HepG2 (cell line): Measurements from ENCODE around the gene BTRC. TPM values are rescaled to one million over a fixed set of nuclear protein-coding genes. Genes with fewer than 3 reads are reported as not detected.

Source experiments
- ARID5B ChIP-seq: IDR thresholded peaks from 2 replicates; pipeline ENCODE4 v1.4.0; 2020; ENCODE audit warnings: mild to moderate bottlenecking, missing genetic modification reagents
- ATF3 ChIP-seq: sonication (generic); formaldehyde crosslinking; IDR thresholded peaks from 2 replicates; pipeline ENCODE4 v1.4.0; 2020; ENCODE audit warnings: missing genetic modification reagents
- ATF4 ChIP-seq, 2 experiments: fragments of 450-650 bp in 1 of 2; sonication (generic) in 1 of 2; formaldehyde crosslinking; IDR thresholded peaks; 2 replicates each; pipeline versions ENCODE4 v1.5.0 to v1.8.0; 2020 to 2022; ENCODE audit warnings: mild to moderate bottlenecking in 1 of 2, missing genetic modification reagents in 1 of 2
- ATF5 ChIP-seq: sonication (generic); formaldehyde crosslinking; IDR thresholded peaks from 2 replicates; pipeline ENCODE4 v1.4.0; 2020; ENCODE audit warnings: mild to moderate bottlenecking, low read depth, missing genetic modification reagents
- CEBPB ChIP-seq: IDR thresholded peaks from 2 replicates; pipeline ENCODE4 v1.6.1; 2011; ENCODE audit warnings: low read depth, low read length, improper control_type of control experiment, borderline replicate concordance
- DPF2 ChIP-seq: sonication (generic); formaldehyde crosslinking; IDR thresholded peaks from 2 replicates; pipeline ENCODE4 v1.4.0; 2020; ENCODE audit warnings: mild to moderate bottlenecking, low read depth, missing genetic modification reagents, borderline replicate concordance
- EED ChIP-seq: sonication (generic); formaldehyde crosslinking; IDR thresholded peaks from 2 replicates; pipeline ENCODE4 v1.5.0; 2020; ENCODE audit warnings: mild to moderate bottlenecking, missing genetic modification reagents
- EP300 ChIP-seq, 3 experiments: sonication (generic) in 1 of 3; formaldehyde crosslinking in 1 of 3; IDR thresholded peaks; 2 replicates each; pipeline versions ENCODE4 v1.5.1 to v1.6.1; 2011 to 2020; ENCODE audit warnings: low read depth in 2 of 3, low read length in 2 of 3, borderline replicate concordance in 1 of 3, improper control_type of control experiment in 1 of 3, mild to moderate bottlenecking in 1 of 3, missing genetic modification reagents in 1 of 3, moderate library complexity in 1 of 3
- FOXA3 ChIP-seq: IDR thresholded peaks from 2 replicates; pipeline ENCODE4 v1.6.1; 2016; ENCODE audit warnings: missing genetic modification reagents, missing compliant biosample characterization
- HNF4A ChIP-seq: sonication (generic); formaldehyde crosslinking; IDR thresholded peaks from 2 replicates; pipeline ENCODE4 v1.4.0; 2020; ENCODE audit warnings: missing genetic modification reagents
- HNF4G ChIP-seq, 2 experiments: sonication (generic) in 1 of 2; formaldehyde crosslinking in 1 of 2; IDR thresholded peaks; 2 replicates each; pipeline versions ENCODE4 v1.4.0 to v1.6.1; 2011 to 2020; ENCODE audit warnings: borderline replicate concordance in 2 of 2, low read depth in 2 of 2, mild to moderate bottlenecking in 2 of 2, low read length in 1 of 2, missing genetic modification reagents in 1 of 2, moderate library complexity in 1 of 2
- MIER2 ChIP-seq: IDR thresholded peaks from 2 replicates; pipeline ENCODE4 v1.6.1; 2016; ENCODE audit warnings: missing biosample characterization, missing genetic modification reagents
- NCOA2 ChIP-seq: sonication (generic); formaldehyde crosslinking; IDR thresholded peaks from 2 replicates; pipeline ENCODE4 v1.8.0; 2022; ENCODE audit warnings: inconsistent platforms
- SOX5 ChIP-seq: IDR thresholded peaks from 2 replicates; pipeline ENCODE4 v1.6.1; 2016; ENCODE audit warnings: borderline replicate concordance
- ZNF20 ChIP-seq: sonication (generic); formaldehyde crosslinking; IDR thresholded peaks from 2 replicates; pipeline ENCODE4 v1.4.0; 2020; ENCODE audit warnings: mild to moderate bottlenecking, moderate library complexity, missing genetic modification reagents
- ZNF616 ChIP-seq: sonication (generic); formaldehyde crosslinking; IDR thresholded peaks from 2 replicates; pipeline ENCODE4 v1.5.0; 2020; ENCODE audit warnings: low read depth, mild to moderate bottlenecking, missing genetic modification reagents
- ZNF646 ChIP-seq: sonication (generic); formaldehyde crosslinking; IDR thresholded peaks from 2 replicates; pipeline ENCODE4 v1.9.0; 2021; ENCODE audit warnings: mild to moderate bottlenecking, missing genetic modification reagents
- polyA plus RNA-seq, 8 experiments: library from polyadenylated mRNA; depleted of rRNA in 3 of 8; stranded (reverse) in 7 of 8; unstranded in 1 of 8; fragments of >200 nt; fragmentation: Illumina TruSeq in 4 of 8; extraction: Trizol in 4 of 8; gene quantifications; 2 replicates each; pipeline versions ENCODE4 v1.2.1 to v1.2.3, GENCODE V29; 2011 to 2016; ENCODE audit warnings: low read depth in 4 of 8, missing spikeins in 1 of 8, mixed read lengths in 1 of 8; ENCODE audit not compliant: insufficient read depth in 1 of 8
- total RNA-seq, 5 experiments: library from RNA; depleted of rRNA; stranded (reverse); fragments of >200 nt; fragmentation: Illumina TruSeq; extraction: Trizol; gene quantifications; 2 replicates each; pipeline ENCODE4 v1.2.3, GENCODE V29; 2016; ENCODE audit warnings: low read depth in 1 of 5

The BTRC gene
- total and polyA plus RNA-seq, 2 of the 13 experiments (the other 11 are each of a cell fraction or from before 2014, with no cell fraction given), result 12.0 to 14.4 TPM

GRCh38 chr10:101493249-101493648 is 139.3 kb downstream of the BTRC start (continued):
- TF ChIP-seq ZNF646 (CRISPR knock-in tag) (no peak), ZNF616 (no peak), NCOA2 (CRISPR knock-in tag) (peak; percentile 78), FOXA3 (peak; percentile 72), MIER2 (no peak), ARID5B (CRISPR knock-in tag) (peak; percentile 82), DPF2 (CRISPR knock-in tag) (0 out of 2 replicates have a peak, but pooled peaks have one; percentile 26), ZNF20 (CRISPR knock-in tag) (no peak), ATF4 (CRISPR knock-in tag; IDR thresholded peaks at IDR 0.05) (peak in 1 of 2 experiments; percentile 40; a peak in 1 of 4 replicates), HNF4A (CRISPR knock-in tag) (peak; percentile 94), EED (CRISPR knock-in tag) (no peak), EP300 (IDR thresholded peaks at IDR 0.05; ENCODE audit: low read depth in 2 of 2, low read length in 2 of 2) (peak in 1 of 2 experiments; percentile 78; a peak in 2 of 4 replicates), EP300 (CRISPR knock-in tag; IDR thresholded peaks at IDR 0.05; ENCODE audit: borderline replicate concordance) (no peak), HNF4G (IDR thresholded peaks at IDR 0.05; ENCODE audit: borderline replicate concordance, low read depth, low read length) (peak; percentile 65), HNF4G (CRISPR knock-in tag; IDR thresholded peaks at IDR 0.05; ENCODE audit: borderline replicate concordance, low read depth) (no peak), ATF3 (no peak), SOX5 (CRISPR knock-in tag) (peak; percentile 73; the same call in 1 of the 2 replicates), CEBPB (peak; percentile 70), ATF5 (CRISPR knock-in tag) (no peak)
